ENCODE data around the gene IL1B.
A peak's percentile ranks its signal among the peaks of the same experiment; 100 is the strongest.

The IL1B gene

DNA sequence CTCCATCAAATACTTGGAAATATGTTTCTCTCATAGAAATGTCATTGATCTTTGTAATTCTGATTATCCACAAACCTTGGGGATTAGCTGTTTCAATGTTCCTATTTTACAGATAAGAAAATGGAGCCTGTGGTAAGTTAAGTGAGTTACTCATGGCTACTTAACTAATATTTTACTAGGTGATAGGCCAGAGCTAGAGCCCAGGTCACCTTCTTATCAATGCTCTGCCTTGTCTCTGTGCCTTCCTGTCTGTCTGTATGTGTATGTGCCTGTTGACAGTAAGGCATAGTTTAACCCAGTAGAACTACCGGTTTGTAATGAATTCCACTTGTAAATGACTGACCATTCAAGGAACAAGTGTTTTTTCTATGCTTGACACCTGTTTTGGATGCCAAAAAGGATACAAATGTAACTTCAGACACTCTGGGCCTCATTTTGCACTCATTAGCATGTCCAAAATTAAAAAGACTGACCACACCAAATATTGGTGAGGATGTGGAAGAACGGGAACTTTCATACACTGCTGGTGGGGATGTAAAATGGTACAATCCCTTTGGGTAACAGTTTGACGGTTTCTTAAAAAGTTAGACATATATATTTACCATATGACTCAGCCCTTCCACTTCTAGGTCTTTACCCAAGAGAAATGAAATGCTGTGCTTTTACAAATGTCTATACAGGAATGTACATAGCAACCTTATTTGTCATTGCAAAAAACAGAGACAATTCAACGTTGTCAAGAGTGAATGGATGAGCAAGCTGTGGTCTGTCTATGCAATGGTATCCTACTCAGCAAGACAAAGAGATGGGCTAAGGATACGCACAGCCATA is 32.7 kb downstream of the IL1B start:
- DNase-seq, result no peak

DNA sequence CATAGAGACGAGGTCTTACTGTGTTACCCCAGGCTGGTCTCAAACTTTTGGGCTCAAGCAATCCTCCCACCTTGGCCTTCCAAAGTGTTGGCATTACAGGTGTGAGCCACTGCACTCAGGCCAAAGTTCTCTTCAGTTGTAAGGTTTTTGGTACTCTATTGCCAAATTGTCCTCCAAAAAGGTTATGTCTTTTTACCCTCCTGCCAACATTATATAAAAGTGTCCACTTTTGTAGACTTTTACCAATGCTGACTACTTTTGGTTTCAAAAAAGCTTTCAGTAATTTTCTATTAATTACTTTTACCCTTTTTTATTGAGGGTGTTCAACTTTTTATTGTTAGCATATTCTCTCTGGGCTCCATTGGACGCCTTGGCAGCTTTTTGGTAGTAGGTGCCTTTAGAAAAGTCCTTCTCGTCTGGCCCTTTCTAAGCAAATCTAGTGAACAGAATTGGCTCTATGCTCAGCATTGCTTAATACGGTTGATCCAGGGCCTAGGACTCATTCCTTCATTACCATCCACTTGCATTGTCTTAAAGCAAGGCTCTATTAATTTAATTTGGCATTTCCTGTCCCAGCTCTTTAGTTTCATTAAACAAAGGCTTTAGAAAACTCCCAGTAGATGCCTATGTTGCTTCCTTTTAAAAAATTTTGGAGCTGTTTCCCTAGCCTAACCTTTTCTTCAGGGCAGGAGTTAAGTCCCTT is 35.5 kb downstream of the IL1B start:
- no peak for DNase-seq

DNA sequence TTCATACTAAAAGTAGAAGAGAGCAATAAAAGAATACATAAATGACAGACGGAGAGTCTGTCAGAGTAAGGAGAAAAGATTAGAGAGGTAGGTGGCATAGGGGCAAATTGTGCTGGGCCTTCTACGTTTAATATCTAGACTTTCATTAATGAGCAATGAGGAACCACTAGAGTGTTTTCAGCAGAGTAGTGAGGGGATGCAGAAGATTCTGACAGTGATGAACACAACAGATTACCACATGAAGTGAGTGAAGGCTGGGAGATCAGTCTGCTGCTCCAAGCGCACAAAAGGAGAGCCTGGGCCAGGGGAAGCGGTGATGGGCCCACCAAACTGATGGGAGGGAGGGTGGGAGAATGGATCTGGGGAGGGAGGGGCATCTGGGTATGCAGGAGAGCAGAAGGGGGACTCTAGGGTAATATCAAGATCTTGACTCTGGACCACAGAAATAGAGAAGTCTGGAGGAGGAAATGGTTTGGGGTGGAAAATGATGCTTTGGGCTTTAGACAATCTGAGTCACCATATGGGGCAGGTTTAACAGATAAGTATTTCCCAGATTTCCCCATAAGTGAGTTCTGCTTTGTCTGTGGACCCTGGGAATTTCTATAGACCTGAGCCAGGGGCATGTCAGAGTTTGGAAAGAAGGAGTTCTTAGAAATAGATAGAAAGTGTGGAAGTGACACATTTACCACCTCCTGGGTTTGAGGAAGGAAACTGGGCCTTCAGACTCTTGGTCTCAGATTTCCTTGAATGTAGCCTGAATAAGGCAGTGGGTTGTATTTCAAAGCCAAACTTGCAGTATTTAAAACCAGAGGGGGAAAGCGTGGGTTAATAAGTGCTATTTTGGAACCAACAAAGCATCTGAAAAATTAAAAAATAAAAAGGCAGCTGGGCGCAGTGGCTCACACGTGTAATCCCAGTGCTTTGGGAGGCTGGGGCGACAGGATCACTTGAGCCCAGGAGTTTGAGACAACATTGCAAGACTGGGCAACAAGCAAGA is 37.3 kb downstream of the IL1B start:
- no peak for DNase-seq

DNA sequence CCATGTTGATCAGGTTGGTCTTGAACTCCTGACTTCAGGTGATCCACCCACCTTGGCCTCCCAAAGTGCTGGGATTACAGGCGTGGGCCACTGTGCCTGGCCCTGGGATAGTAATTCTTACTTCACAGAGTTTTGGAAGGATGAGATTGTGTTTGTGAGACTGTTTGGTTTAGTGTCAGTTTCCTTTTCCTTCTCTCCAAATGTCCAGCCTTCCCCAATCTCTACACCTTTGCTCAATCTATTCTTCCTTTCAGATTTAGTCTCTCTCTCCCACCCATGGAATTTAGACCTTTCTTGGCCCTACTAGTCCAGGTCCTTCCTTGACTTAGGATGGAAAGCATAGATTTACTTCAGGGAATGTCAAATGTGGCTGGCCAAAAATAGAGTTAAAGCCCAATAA is 40.1 kb downstream of the IL1B start:
- no peak for DNase-seq

DNA sequence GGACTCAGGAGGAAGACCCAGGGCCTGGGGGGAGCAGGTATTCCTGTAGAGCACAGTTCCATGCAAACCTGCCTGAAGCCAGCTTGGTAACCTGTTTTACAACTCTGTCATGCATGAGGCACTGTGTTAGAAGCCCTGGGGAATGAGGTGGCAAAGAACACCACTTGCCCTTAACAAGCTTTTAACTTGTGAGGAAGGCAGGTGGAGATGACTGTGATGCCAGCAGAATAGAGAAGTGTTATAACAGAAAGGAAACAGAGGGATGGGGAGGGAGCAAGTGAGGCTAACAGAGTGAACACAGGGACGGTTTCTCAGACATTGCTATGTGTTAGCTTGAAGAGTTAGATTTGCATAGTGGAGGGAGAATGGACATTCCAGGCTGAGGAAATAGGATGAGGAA is 40.8 kb downstream of the IL1B start:
- DNase-seq, result no peak

GRCh38 chr2:112794841-112795240 is 41.7 kb downstream of the IL1B start:
- no peak for DNase-seq

GRCh38 chr2:112794131-112794733 is 42.3 kb downstream of the IL1B start:
- peak in 1 of 2 experiments; percentile 2 for DNase-seq

- no peak for DNase-seq
Observed at GRCh38 chr2:112793449-112793978, 43.1 kb downstream of the IL1B start.

DNA sequence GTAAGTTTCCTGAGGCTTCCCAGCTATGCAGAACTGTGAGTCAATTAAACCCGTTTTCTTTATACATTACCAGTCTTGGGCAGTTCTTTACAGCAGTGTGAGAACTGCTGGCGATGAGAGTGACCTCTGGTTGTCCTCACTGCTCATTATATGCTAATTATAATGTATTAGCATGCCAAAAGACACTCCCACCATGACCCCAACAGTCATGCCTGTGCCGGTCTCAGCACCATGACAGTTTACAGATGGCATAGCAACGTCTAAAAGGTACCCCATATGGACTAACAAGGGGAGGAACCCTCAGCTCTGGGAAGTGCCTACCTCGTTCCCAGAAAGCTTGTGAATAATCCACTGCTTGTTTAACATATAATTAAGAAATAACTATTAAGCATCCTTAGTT is 44.2 kb downstream of the IL1B start:
- no peak for DNase-seq

- DNase-seq, result no peak
Observed at GRCh38 chr2:112791693-112792230, 44.8 kb downstream of the IL1B start.

- no peak for DNase-seq
Observed at GRCh38 chr2:112791019-112791418, 45.6 kb downstream of the IL1B start.

DNA sequence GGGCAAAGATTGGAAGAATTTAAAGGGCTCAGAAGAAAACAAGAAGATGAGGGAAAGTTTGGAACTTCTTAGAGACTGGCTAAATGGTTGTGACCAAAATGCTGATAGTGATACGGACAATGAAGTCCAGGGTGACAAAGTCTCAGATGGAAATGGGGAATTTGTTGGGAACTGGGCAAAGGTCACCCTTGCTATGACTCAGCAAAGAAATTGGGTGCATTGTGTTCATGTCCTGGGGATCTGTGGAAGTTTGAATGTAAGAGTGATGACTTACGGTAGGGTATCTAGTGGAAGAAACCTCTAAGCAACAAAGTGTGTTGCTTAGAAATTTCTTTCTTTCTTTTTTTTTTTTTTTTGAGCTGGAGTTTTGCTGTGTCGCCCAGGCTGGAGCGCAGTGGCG is 46.3 kb downstream of the IL1B start:
- DNase-seq, result no peak

GRCh38 chr2:112789186-112789585 is 47.4 kb downstream of the IL1B start:
- no peak for DNase-seq

DNA sequence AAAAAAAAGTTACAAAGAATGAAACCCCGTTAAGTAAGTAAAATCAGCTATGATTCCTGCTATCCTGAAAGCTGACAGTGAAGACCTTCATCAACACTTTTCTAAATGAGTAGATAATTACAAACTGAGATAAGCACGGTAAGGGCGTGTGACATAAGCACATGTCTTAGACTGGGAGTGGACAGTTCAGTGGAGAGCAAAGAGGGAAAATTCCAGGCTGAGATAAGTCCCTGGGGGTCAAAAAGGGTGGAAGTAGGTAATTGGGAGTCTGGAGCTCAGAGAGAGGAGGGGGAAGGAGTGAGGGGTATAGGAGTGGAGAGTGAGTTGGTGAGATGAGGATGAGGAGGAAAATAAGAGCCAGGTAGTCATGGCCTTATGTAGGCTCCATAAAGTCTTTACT is 47.9 kb downstream of the IL1B start:
- DNase-seq, result no peak

DNA sequence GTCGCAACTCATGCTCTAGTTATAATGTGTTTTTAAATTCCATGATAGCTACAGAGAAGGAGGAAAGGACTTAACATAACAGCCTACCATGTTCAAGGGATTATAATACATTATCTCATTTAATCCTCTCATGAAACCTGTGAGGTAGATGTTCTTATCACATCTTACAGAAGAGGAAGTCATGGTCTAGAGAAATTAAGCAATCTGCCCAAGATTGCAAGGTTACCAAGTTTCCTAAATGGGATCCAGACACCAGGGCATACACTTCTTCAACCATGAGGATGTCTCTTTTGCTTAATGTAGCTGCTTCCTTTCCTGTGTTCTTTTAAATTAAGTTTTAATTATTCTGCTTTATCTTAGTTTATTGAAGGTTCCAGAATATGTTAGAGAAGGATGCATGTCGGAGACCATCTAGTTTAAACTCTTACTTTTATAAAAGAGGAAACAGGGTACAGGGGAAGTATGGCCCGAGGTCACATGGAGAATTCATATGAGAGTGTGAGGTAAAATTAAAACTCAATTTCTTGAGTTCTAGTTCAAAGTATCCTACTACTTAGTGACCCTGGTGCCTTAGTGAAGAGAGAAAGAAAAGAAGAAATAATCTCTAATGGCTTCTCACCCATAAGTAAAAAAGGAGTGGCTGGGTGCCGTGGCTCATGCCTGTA is 48.7 kb downstream of the IL1B start:
- no peak for DNase-seq

DNA sequence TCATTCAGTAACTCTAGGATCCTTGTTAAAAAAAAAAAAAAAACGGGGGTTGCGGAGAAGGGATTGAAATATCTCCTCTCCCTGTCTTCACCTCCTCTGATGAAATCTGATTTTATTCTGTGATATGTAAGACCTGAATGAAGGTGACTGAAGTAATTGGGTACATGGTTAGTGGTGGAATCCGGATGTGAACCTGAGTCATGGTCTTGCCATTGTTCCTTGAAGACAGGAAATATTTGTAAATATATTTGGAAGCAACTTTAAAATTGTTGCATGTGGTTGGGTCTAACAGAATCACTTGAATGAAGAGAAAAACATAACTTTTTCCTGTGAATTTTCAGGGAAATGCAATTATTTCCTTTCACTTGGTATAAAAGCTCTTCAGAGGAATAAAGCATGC is 49.3 kb downstream of the IL1B start:
- no peak for DNase-seq

DNA sequence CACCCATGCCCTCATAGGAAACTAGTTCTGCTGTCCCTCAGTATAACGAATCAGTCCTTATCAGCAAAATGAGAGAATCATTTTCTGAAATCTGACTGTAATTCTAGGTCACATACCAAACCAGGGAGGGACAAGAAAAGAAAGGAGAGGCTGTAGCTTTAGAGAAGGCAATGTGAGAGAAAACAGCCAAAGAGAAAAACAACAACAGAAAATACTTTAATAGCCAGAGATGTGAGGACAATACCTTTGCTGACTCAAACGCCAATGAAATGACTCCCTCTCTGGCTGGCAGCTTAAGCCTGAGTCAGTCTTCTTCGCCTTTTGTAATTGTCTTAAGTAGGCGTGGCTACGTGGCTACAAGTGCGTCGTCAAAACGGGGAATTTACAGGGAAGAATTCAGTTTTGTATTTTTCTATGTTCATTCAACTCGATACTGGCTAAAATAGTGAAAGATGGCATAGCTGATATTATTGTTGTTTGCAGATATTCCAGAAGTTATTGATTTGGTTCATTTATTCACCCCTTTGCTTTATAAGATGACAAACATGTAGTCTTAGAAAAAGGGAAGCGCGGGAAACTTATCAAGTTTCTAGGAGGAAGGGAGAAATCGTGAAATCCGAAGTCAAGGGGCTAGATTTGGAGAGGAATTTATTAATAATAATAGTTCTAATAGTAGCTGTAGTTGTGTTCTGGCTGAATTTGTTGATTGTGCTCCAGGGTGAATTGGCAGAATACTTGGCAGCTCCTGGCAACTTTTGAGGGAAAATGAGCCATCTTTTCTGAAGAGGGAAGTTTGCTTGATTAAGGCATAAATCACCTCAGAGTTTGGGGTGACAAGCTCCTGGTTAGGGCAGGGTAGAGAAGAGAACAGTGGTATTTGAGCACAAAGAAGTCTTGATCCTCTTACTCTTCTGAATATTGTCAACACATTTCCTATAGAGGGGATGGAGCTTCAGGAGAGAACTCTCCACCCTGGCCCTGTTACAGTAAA is 52.1 kb downstream of the IL1B start, which contains the start of gene IL1A:
TSS of gene IL1A (minus strand) at position 295 of the 991 bp plus-strand sequence. CDS start 723 bp downstream, outside the sequence.
- DNase-seq, result no peak

- DNase-seq, result no peak
Observed at GRCh38 chr2:112783187-112783714, 53.3 kb downstream of the IL1B start.

GRCh38 chr2:112782234-112782799 is 54.3 kb downstream of the IL1B start:
- DNase-seq, result no peak
